NCI-H2227 treated with DMSO at 0.1 percent for 48 hours (cell line): ENCODE data around the gene SDHA.
"Not testable (repeated sequence)": the region's sequence is repeated elsewhere in the genome, so short reads cannot be mapped to it uniquely, and the experiment has no call there.

Experiments used
- DNase-seq: peaks from one replicate; lab custom pipeline; 2025; lab: John Stamatoyannopoulos, UW

The SDHA gene

DNA sequence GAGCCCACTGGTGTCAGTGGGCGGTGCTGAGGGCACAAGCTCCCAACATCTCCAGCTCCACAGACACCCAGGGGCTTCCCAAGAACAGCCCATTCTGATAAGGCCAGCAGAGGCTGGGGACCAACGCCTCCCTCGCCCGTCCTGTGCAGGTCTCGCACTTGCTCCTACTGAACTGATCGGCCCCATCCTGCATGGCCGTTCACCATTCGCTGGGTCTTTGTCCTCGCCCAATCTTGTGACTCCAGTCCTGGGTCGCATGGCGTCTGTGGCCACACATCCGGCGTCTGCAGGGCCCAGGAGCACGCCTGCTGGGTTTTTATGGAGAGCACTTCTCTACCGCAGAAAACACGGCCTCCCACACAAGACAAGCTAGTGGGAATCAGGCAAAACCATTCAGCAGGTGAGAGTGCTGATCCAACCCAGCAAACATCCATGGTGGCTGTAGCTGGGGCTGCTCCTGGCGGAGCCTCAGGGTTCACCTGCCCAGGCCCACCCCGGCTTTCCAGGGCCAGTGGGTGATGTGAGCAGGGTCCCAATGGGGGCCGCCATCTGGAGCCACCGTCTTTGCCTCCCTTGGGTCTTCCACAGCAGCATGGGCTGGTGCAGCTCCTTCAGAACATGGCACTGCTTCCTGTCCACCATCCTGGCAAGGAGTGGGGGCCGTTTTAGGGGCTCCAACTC lies 19.5 kb upstream of the SDHA start:
- DNase-seq = no peak

DNA sequence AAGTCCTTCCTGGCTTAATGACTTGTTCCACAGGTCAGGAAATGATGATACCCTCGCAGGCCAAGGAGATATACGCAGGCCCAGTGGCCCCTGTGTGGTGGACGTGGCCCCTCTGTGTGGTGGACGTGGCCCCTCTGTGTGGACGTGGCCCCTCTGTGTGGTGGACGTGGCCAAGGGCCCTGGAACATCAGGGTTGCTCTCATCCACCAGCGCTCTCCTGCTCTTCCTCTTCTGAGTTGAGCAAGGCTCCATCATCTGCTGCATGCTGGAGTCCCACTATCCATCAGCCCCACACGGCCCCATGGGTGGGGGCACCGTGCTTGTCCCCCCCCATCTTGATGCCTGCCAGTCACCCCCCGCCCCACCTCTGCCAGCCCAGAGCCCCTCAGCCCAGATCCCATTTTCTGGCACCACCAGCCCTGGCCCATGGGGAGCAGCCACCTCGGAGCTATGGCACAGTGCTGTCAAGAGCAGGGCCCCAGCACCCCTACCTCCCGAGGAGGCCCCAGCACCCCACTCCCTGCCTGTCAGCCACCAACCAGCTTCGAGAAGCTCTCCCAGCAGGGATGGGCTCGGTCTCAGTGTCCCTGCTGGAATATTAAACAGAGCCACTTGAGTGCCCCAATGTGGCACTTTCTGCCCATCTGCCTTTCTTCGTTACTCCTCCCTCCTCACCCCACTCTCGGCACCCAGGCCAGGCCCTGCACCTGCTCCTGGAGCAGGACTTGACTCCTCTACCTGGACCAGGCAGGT lies 18.7 kb upstream of the SDHA start:
- no peak for DNase-seq

DNA sequence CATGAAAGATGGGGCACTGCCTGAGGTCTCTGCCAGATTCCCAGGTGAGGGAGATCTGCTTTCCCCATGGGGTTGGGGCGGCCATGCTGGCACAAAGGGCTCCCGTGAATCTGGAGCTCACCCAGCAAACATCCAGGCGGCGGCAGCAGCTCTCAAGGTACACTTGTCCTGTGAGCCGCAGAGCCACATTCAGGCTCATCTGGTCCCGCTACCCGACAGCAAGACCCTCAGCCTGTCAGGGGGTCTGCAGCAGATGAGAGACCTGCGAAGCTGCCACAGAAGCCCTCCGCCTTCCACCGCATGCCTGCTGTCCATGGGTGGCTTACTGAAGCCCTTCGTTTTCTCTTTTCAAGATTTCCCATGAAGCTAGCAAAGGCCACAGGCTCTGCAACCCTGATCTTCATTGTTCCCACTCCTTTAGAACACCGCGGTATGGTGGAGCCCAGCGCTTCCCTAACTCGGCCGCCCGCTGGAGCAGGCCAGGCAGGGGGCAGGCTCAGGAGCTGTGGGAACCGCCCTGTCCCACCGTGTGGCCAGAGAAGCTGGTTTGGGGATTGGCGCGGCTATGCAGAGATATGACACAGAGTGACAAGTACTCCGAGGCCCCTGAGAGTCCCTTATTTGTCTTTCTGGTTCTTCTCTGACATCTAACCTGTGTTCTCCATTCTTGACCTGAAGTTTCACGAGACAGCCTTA lies 18.0 kb upstream of the SDHA start:
- DNase-seq = no peak

DNA sequence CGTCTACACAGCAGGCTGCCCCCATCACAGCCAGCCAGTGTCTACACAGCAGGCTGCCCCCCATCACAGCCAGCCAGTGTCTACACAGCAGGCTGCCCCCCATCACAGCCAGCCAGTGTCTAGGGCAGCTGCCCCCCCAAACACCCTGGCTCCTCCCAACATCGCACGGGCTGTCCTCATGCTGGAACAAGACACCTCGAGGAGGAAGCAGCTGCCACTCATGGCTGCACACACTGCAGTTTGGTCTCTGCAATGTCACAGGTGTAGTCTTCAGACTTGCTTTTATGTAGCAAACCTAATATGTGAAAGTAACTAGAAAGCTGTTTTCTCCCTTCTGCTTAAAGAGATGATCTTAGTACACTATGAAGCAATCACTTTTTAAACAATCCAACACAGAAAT lies 17.1 kb upstream of the SDHA start:
- DNase-seq = no peak

DNA sequence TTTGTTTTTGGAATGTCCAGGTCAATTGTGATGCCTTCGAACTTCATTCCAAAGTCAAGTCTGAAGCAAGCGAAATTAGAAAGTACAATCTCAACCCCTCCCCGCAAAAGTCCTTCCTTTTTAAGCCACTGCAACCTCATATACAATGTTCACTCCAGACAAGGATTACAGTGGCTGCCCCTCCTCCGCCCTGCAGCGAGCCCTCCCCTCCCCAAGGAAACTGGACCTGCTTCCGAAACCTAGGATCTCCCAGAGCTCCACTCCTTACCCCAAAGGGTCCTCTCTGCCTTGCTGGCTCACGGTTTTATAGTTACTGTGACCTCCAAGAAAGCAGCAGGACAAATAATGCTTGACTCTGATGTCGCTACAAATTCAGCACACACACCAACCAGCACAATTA lies 16.4 kb upstream of the SDHA start:
- DNase-seq = no peak

DNA sequence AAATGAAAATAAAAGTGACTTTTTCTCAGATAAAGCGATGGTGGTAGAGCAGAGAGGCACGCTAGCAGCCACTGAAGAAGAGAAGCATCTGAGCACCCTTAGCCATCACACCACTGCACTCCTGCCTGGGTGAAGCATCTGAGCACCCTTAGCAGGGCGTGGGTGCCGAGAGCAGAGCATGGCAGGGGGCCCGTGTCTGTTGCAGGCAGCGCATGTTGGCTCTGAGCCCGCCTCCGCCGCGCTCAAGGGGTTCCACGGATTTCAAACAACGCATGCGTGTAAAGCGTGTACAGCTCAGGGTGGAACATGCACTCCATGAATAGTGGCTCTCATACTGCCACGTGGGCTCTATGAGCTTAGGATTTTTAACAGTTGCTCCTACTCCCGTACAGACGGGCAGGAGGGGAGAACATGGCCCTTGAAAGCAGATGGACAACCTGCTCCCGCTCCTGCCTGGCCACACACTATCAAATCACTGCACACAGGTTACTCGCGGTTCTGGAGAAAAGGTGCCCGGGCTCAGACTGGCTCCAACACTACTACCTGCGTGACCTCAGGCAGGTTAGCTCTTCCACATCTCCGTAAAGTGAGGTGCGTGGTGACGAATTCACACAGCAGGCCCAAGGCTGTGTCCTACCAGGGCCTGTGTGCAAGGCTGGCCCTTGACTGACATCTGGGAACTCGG lies 14.7 kb upstream of the SDHA start:
- no peak for DNase-seq

DNA sequence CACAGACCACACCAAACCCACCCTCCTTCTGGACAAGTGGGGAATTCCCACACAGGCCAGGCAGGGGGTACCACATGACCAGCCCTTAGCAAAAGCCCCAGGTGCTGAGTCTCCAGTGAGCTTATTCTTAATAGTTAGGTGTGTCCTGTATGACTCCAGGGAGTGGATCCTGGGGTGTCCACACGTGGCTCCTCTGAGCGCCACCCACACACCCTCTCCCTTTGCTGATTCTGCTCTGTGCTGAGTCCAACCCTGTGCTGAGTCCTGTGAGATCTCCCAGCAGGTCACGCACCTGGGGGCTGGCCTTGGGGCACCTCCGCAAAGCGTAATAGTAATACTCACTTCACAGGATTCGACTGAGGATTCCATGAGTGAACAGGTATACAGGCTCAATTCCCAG lies 14.1 kb upstream of the SDHA start:
- DNase-seq = no peak

DNA sequence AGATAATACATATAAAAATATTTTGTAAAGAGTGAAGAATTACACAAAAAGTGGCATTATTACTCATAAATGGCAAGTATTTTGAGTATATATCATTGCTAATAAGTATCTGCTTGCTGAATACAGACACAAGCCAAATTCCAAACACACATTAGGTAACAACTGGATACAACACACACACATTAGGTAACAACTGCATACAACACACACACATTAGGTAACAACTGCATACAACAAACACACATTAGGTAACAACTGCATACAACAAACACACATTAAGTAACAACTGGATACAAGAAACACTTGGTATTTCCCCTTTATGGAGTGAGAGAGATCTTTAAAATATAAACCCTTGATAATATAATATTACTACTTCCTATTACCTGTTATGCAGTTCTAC lies 13.7 kb upstream of the SDHA start:
- no peak for DNase-seq

DNA sequence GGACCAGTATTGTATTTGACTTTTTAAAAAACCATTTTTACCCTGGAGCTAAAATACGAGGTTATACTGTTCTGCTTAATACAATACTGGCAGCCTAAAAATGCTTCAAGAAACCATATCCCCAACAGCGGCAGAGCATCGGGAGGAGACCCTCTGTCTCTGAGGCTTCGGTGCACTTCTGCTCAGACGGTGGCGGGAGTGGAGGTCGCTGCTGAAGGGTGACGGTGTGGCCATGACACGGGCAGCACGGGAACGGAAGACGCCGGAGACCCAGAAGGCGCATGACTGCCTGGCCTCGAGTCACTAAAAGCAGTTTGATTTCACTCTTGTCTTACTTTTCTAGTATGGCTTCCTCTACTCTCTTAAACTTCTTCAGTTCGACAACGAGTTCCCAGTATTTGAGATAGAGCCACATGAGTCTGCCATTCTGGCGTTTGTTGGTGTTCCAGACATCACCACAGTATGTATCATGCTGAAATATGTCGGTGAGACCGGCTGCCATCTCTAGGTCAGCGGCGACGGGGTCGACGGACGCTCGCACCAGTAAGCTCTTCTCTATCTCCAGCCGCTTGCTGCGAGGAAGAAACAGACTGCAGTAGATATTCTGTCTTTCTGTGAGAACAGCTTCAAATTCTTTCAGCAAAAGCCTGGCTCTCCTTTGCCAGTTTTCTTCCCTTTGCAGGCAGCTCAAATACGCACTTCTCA lies 13.0 kb upstream of the SDHA start:
- DNase-seq = no peak

DNA sequence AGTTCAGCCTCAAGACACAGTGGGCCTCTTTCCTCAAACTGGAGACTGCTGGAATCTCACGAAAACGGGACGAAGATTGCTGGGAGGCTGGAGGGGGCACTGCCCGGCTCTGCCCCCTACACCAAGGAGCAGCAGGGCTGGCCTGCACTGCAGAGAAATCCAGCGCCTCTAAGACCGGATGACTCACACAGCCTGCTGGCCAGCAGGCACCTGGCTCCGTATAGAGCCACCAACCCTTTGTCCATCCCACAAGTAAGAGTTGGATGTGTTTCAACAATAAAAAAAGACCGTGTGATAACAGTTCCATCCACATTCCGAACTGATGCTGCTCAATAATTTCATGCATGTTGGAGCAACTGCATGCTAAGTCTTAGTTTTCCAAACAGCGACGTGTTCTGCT lies 11.7 kb upstream of the SDHA start:
- DNase-seq = no peak

DNA sequence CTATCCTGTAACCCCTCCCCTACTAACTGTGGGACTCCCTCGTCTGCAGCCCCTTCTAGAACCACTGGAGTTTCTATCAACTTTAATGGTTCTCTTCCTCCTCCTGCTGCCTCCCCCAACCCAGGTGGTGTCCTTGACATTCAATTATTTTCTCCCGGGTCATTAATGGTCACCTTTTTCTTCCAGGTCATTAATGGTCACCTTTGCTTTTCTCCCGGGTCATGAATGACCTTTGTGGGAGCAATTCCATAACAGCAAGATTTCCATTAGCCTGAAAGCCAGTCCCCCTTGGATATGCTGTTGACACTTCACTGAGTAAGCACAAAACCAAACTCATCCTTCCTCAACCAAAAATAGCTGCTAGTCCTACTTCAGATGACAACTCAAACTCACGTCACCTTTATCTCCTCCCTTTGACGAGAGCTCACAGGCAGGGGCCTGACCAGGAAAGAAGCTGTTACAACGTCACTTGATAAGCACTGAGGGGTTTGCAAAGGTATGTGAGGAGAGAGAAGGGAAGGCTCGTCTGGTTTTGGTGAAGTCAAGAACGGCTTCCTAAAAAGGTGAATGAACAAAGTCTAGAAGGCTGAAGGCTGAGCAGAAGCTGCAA lies 11.1 kb upstream of the SDHA start:
- DNase-seq = no peak

DNA sequence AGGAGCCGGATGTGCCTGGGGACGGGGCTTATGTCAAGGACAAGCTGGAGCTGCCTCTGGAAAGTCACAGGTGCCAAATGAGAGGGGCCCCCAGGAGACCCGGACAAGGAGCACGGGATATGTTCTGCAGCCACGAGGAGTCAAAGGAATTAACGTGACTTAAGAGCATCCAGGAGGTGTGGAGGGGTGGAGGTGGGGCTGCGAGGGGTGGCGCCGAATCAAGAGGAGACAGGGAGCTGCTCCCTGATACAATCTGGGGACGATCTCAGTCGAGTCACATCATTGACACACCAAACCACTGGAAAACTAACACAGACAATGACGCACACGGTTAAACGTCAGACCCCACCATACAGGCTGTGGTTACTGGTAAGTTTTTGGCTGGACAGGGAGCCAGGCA lies 10.5 kb upstream of the SDHA start:
- no peak for DNase-seq

DNA sequence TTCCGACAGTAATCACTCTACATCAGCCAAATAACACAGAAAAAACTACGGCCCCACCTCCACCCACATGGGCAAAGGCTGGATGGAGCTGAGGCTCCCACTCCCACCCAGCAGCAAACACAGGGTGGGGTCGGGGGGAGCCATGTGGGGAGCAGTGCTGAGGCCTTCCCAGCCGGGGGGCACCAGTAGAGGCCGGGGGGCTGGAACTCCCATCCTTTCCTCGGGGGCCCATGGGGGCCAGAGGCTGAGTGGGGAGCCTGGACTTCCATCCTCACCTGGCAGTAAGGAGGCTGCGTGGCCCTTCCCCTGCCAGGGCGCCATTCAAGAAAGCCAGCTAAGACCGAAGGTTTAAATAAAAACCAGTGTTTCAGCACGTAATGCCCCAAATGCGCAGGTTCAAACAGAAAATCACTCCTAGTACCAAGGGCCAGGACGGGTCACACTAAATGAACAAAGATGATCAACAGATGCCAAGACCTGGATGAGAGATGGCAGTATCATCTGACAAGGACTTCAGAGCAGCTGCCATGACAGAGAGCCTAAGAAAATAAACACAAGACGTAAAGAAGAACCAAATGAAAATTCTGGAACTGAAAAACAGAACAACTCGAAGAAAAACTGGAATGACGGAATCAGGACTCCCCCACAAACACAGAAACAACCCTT lies 9.5 kb upstream of the SDHA start:
- no peak for DNase-seq

DNA sequence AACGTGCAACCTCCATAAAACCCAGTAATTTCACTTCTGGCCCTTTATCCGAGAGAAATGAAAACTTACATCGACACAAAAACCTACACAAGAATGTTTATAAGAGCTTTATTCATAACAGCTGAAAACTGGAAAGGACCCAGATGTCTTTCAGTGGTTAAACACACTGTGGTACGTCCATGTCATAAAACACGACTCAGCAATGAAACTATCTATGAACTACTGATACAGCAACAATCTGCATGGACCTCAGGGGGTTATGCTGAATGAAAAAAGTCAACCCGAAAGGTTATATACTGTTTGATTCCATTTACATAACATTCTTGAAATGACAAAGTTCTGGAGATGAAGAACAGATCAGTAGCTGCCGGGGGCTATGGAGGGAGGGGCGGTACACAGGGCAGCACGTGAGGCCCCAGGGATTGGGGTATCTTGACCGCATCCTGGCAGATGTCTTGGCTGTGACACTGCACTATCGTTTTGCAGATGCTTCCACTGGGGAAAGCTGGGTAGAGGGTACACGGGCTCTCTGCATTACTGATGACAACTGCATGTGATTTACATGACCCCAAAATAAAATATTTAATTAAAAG lies 4.2 kb upstream of the SDHA start:
- no peak for DNase-seq

DNA sequence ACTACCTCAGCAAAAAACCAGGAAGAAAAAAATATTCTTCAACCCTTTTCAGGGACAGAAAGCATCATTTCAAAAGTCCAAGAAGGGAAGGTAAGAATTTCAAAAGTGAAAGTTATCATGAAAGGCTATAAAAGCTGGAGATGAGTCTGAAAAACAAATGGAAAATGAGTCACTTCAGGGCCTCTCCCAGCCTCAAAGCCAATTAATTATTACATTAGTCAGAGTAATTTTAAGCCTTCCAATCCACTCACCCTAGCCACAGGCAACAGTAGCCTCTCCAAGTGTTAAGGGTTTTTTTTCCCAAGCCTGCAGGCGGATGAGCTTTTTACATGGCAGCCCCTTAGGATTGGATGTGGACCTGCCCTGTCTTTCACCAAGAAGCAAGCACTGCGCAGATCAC lies 2.9 kb upstream of the SDHA start:
- DNase-seq = not testable (repeated sequence)

DNA sequence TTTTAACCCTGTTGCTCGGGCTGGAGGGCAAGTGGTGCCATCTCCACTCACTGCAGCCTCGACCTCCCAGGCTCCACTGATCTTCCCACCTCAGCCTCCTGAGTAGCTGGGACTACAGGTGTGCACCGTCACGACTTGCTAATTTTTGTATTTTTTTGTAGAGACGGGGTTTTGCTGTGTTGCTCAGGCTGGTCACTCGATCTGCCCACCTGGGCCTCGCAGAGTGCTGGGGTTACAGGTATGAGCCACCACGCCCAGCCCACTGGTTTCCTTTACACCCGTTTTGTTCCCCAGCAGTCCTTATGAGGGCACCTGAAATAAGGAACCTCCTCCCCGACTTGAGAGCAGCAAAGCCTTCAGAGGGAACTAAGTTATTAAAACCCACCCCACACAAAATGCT lies 2.0 kb upstream of the SDHA start:
- DNase-seq = not testable (repeated sequence)

DNA sequence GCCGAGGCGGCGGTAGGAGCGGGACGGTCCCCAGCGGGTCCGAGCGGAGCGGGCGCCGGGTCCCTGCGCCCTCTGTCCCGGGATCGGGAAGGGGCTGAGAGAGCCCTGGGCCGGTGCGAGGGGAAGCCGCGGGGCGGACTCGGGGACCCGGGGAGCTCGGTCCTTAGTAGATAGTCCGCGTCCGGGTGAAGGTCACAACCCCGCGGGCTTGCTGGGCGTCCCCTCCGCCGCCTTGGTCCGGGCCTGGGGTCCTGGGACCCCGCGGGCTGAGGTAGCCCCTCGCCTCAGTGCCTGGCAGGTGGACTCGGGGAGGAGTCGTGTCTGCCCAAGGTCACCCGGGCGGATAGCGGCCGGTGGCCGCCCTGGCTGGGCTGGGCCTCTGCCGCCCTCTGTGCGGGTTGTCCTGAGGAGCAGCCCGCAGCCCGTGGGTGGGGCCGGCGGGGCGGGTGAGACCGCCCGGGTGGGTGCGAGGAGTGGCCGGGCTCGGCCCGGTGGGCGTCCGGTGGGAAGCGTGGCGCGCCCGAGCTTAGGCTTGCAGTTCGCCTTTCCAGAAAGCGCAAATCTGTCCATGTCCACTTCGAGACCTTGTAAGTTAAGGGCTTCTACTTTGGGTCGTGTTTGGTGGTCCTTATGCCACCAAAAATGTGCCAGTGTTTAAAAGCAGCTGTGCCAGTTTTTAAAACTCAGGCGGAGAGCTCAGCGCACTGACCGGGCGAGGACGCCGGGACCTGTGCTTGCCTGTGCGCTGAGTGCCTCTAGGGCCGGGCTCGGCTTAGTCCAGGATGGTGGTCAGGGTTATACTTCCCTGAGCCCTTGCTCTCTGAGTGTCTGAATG lies 554 bp downstream of the SDHA start:
- DNase-seq = peak; percentile 12

DNA sequence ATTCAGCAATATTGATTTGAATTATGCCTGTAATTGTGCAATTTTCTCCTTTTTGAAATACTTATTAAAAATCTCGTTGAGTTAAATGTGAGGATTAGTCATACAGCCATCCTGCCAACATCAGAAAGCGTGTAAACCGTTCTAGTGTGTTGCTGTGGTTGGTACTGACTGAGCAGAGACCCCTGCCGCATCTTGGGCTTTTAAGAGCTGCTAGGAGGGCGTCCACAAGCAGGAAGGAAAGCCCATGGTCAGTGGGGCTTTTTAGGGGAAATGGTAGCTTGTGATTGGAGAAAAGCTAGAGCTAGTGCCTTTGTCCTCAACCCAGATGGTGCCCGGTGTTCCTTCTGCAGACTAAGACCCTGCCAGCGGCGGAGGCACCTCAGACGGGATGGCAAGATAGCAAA lies 1.3 kb downstream of the SDHA start:
- peak; percentile 26 for DNase-seq

DNA sequence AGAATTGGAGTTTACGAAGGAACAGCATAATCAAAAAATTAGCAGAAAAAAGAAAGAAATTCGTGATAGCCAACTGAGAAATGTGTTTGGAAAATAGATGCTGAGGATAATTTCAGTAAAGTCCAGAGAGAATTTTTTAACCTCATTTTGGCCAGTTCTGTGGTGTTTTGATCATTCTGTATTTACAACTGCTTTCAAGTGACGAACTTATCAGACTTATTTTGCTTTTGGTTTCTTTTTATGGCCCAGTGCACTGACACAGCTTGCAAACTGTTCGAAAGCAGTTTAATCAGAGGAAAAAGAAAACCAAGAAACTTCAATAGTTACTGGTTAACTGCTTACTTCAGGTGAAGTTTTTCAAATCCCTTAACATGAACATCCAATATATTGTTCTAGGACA lies 1.9 kb downstream of the SDHA start:
- DNase-seq = no peak
